Central memory CD4-positive, alpha-beta T cell (primary cell): ENCODE measurements around the gene KLF6.

Experiments used
- DNase-seq: peaks from one replicate; pipeline ENCODE4 v3.0.0; 2022

KLF6 gene

DNA sequence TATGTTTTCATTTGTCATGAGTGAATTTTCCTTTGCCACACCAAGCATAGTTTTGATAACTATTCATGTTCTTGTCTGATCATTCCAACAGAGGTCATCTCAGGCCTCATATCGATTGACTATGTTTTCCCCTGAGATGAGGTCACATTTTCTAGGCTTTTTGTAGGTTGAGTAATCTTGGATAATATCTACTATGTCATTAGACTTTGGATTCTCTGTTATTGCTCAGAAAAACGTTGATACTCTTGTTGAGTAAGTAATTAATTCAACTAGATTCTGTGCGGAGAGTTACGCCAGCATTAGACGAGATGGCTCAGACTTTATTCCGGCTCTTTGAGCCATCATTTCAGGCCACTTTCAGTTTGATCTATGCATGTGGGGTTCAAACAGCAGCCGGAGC, 57.7 kb downstream of the KLF6 start:
- DNase-seq, result no peak
